Activated CD8-positive, alpha-beta T cell treated with anti-CD3 and anti-CD28 coated beads for 36 hours (primary cell): ENCODE data around the gene BCAS1. TPM values are rescaled to one million over a fixed set of nuclear protein-coding genes. Genes with fewer than 3 reads are reported as not detected.

Experiments
- ATAC-seq: fragments of 200-7000 bp; cut with Tn5 transposase; one replicate; pipeline ENCODE4 v1.10.0; 2021; ENCODE audit warnings: mild to moderate bottlenecking, moderate library complexity
- CTCF ChIA-PET: fragments of 350-600 bp; sonication (Branson Sonifier 250); formaldehyde crosslinking; loops from one replicate; lab custom pipeline; 2021; ENCODE audit warnings: antibody characterized with exemption; lab: Charles Lee
- POLR2A ChIA-PET: fragments of 350-600 bp; sonication (Branson Sonifier 250); formaldehyde crosslinking; loops from one replicate; lab custom pipeline; 2021; ENCODE audit warnings: antibody characterized with exemption; lab: Charles Lee
- DNase-seq: peaks from one replicate; pipeline ENCODE4 v3.0.0-alpha.2; 2020
- H3K27ac Mint-ChIP-seq: one replicate; pipeline ENCODE4 v1.8.0; 2021; ENCODE audit warnings: mild to moderate bottlenecking, mixed read lengths
- H3K27me3 Mint-ChIP-seq: one replicate; pipeline ENCODE4 v1.8.0; 2021; ENCODE audit warnings: mixed read lengths
- H3K36me3 Mint-ChIP-seq: one replicate; pipeline ENCODE4 v1.8.0; 2021; ENCODE audit warnings: low read depth, mixed read lengths
- H3K4me1 Mint-ChIP-seq: one replicate; pipeline ENCODE4 v1.8.0; 2021; ENCODE audit warnings: low read depth, mixed read lengths
- H3K4me3 Mint-ChIP-seq: one replicate; pipeline ENCODE4 v1.8.0; 2021; ENCODE audit warnings: mild to moderate bottlenecking, moderate library complexity, mixed read lengths
- H3K9me3 Mint-ChIP-seq: one replicate; pipeline ENCODE4 v1.8.0; 2021; ENCODE audit warnings: mixed read lengths
- CTCF ChIP-seq: fragments of 200-600 bp; IDR thresholded peaks from one replicate; pipeline ENCODE4 v1.8.0; 2022; ENCODE audit warnings: antibody characterized with exemption, mild to moderate bottlenecking
- intact Hi-C: fragments of 100-400 bp; cut with micrococcal nuclease; formaldehyde crosslinking; loops from one replicate; pipeline ENCODE4 v1.10.0; 2022
- total RNA-seq, 2 experiments: library from RNA; stranded (reverse); gene quantifications; one replicate each; pipeline ENCODE4 v1.2.3, GENCODE V29; 2021

Gene BCAS1
- total RNA-seq, 2 experiments from 2014 or later, result 0.09 TPM; not detected in 1

DNA sequence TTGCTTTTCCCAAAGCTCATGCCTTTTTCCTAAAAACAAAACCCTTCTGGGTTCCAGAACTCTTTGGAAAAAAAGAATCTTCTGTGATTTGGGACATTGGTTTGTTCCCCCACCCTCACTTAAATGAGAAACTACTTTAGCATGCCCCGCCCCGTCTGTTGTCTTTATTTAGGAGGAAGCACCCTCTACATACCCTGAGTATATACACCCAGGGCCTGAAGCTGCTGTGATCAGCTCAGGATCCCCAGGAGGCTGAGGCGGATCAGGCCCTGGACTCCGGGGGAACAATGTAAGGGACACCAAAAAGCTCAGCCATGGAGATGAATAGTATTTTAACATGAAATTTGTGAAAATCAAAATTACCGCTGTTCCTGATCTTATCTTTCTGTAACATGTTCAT, 1.4 kb downstream of the BCAS1 start:
- POLR2A ChIA-PET, result no interaction called here
- no peak for TF ChIP-seq CTCF

DNA sequence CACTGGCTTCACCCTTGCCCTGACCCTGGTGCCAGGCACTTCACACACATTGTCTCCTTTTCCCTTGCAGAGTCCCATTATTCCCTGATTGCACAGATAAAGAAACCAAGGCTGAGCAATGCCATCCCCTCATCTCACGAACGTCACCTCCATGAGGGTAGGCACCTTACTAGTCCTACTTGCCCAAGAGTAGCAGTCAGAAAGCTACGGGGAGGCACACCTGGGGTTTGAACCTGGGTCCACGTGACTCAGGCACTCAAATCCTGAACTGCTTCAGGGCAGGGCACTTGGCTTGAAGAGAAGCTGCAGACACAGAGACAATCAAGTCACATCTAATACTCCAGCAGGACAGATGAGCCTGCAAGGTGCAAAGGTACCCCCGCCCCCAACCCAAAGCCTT, 1.9 kb downstream of the BCAS1 start:
- H3K27ac Mint-ChIP-seq, result no peak overlapping the region
- ChIA-PET POLR2A (no interaction called here), CTCF (interaction anchor here (1.1 kb wide), 1 partner anchor 10 kb away, joined by 4 read pairs; no protein-coding TSS in a partner anchor)
- no peaks in the 10 kb centered on the region for H3K36me3 Mint-ChIP-seq
- no peak for DNase-seq
- H3K4me3 Mint-ChIP-seq, result no peak overlapping the region
- H3K27me3 Mint-ChIP-seq, result no peaks in the 10 kb centered on the region
- H3K4me1 Mint-ChIP-seq, result peaks cover 8% of the 10 kb centered on the region
- TF ChIP-seq CTCF, result no peak
- ATAC-seq, result no peak
- intact Hi-C loops, result loop anchor here (10.0 kb wide), 1 partner anchor 114 kb away; no protein-coding TSS in a partner anchor
- H3K9me3 Mint-ChIP-seq, result no peaks in the 10 kb centered on the region

More for the DNA sequence above, 1.4 kb downstream of the BCAS1 start:
- no peaks in the 10 kb centered on the region for H3K9me3 Mint-ChIP-seq
- CTCF ChIA-PET, result interaction anchor here (1.1 kb wide), 1 partner anchor 10 kb away, joined by 4 read pairs; no protein-coding TSS in a partner anchor
- no peak for DNase-seq
- no peaks in the 10 kb centered on the region for H3K36me3 Mint-ChIP-seq
- intact Hi-C loops, result loop anchor here (10.0 kb wide), 1 partner anchor 114 kb away; no protein-coding TSS in a partner anchor
- ATAC-seq, result no peak
- H3K27me3 Mint-ChIP-seq, result no peaks in the 10 kb centered on the region
- H3K4me1 Mint-ChIP-seq, result peaks cover 6% of the 10 kb centered on the region
- no peak overlapping the region for H3K4me3 Mint-ChIP-seq
- no peak overlapping the region for H3K27ac Mint-ChIP-seq

DNA sequence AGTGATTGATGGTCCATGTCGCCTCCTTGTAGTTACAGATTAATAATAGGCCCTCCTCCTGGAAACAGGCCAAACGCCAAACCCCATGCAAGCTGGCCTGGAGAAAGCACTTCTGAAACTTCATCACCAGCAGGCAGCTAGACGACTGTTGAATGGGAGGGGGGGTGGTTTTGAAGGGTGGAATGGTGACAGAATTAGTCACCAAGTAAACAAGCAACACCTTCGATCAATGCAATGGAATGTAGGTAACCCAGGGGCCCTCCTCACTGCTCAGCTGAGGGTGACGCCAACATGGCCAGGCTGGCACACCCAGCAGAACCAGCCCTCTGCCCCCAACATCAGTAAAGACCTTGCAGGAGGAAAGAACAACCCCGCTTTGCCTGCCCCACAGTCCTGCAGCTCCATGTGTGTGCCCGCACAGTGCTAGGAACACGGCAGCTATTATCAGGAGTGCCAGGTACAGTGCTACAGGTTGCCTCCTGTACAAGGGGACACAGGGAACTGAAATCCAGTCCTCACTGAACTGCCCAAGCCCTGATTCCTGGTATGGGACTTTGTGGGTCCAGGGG, 2.7 kb downstream of the BCAS1 start:
- intact Hi-C loops, result loop anchor here (10.0 kb wide), 1 partner anchor 113 kb away; no protein-coding TSS in a partner anchor
- POLR2A ChIA-PET, result no interaction called here
- H3K27ac Mint-ChIP-seq, result no peak overlapping the region
- peak; percentile 5 for DNase-seq
- H3K4me3 Mint-ChIP-seq, result no peak overlapping the region
- no peaks in the 10 kb centered on the region for H3K36me3 Mint-ChIP-seq
- peaks cover 8% of the 10 kb centered on the region for H3K4me1 Mint-ChIP-seq
- H3K9me3 Mint-ChIP-seq, result no peaks in the 10 kb centered on the region
- CTCF ChIA-PET, result interaction anchor here (0.8 kb wide), 1 partner anchor 128 kb away, joined by 3 read pairs; no protein-coding TSS in a partner anchor
- peak; percentile 25 for ATAC-seq
- H3K27me3 Mint-ChIP-seq, result no peaks in the 10 kb centered on the region
- no peak for TF ChIP-seq CTCF

GRCh38 chr20:54065601-54066038, 4.8 kb downstream of the BCAS1 start:
- ChIA-PET CTCF (interaction anchor here (2.1 kb wide), 1 partner anchor 39 kb away, joined by 7 read pairs; no protein-coding TSS in a partner anchor), POLR2A (no interaction called here)
- Mint-ChIP-seq H3K36me3 (no peaks in the 10 kb centered on the region), H3K4me3 (no peak overlapping the region), H3K27ac (no peak overlapping the region), H3K4me1 (peaks cover 8% of the 10 kb centered on the region), H3K27me3 (no peaks in the 10 kb centered on the region), H3K9me3 (no peaks in the 10 kb centered on the region)
- intact Hi-C loops, result loop anchor here (10.0 kb wide), 1 partner anchor 111 kb away; no protein-coding TSS in a partner anchor
- TF ChIP-seq CTCF, result no peak
- ATAC-seq, result no peak
- no peak for DNase-seq

- no peak for ATAC-seq
- H3K36me3 Mint-ChIP-seq, result no peaks in the 10 kb centered on the region
- CTCF ChIA-PET, result interaction anchor here (2.1 kb wide), 1 partner anchor 39 kb away, joined by 7 read pairs; no protein-coding TSS in a partner anchor
- intact Hi-C loops, result loop anchor here (10.0 kb wide), 1 partner anchor 110 kb away; no protein-coding TSS in a partner anchor
- DNase-seq, result no peak
- no peak for TF ChIP-seq CTCF
- no peak overlapping the region for H3K4me3 Mint-ChIP-seq
- H3K27ac Mint-ChIP-seq, result no peak overlapping the region
- H3K4me1 Mint-ChIP-seq, result peaks cover 8% of the 10 kb centered on the region
- no peaks in the 10 kb centered on the region for H3K27me3 Mint-ChIP-seq
- POLR2A ChIA-PET, result interaction anchor here (1.2 kb wide), 1 partner anchor 9 kb away, joined by 4 read pairs; no protein-coding TSS in a partner anchor
- no peaks in the 10 kb centered on the region for H3K9me3 Mint-ChIP-seq
Measured at GRCh38 chr20:54064939-54065338, 5.5 kb downstream of the BCAS1 start.
